MM.1S (cell line): ENCODE results near the gene XIRP2.

Source experiments
- DNase-seq: peaks from one replicate; pipeline ENCODE4 v3.0.0-alpha.2; 2015
- H2AFZ ChIP-seq: fragments of 300-600 bp; sonication (generic); 2 replicates; pipeline ENCODE4 v1.6.0; 2016; ENCODE audit warnings: antibody characterized with exemption, low read length
- H3F3A ChIP-seq: fragments of 300-600 bp; sonication (generic); 2 replicates; pipeline ENCODE4 v1.6.1; 2016; ENCODE audit warnings: mild to moderate bottlenecking, antibody characterized with exemption, low read length, moderate library complexity, mixed read lengths; ENCODE audit not compliant: insufficient read depth
- H3K27ac ChIP-seq: fragments of 300-600 bp; sonication (generic); 2 replicates; pipeline ENCODE4 v1.5.1; 2016; ENCODE audit warnings: mild to moderate bottlenecking, low read length
- H3K27me3 ChIP-seq: fragments of 300-600 bp; sonication (generic); replicated peaks from 2 replicates; pipeline ENCODE4 v1.6.0; 2016; ENCODE audit warnings: low read length; ENCODE audit not compliant: insufficient read depth
- H3K36me3 ChIP-seq: fragments of 300-600 bp; sonication (generic); replicated peaks from 2 replicates; pipeline ENCODE4 v1.6.1; 2016; ENCODE audit warnings: mild to moderate bottlenecking, low read length, mixed read lengths; ENCODE audit not compliant: insufficient read depth
- H3K4me1 ChIP-seq: fragments of 300-600 bp; sonication (generic); 2 replicates; pipeline ENCODE4 v1.6.1; 2016; ENCODE audit warnings: low read length, mixed read lengths
- H3K4me2 ChIP-seq: fragments of 300-600 bp; sonication (generic); 2 replicates; pipeline ENCODE4 v1.6.0; 2016; ENCODE audit warnings: low read depth, low read length
- H3K4me3 ChIP-seq: fragments of 300-600 bp; sonication (generic); 2 replicates; pipeline ENCODE4 v1.5.1; 2016; ENCODE audit warnings: low read length, mixed read lengths
- H3K79me2 ChIP-seq: fragments of 300-600 bp; sonication (generic); 2 replicates; pipeline ENCODE4 v1.6.1; 2016; ENCODE audit warnings: mixed run types, low read length, mixed read lengths
- H3K9ac ChIP-seq: fragments of 300-600 bp; sonication (generic); 2 replicates; pipeline ENCODE4 v1.6.1; 2016; ENCODE audit warnings: low read length, mixed read lengths
- H3K9me2 ChIP-seq: fragments of 300-600 bp; sonication (generic); replicated peaks from 2 replicates; pipeline ENCODE4 v1.6.1; 2016; ENCODE audit warnings: mild to moderate bottlenecking, low read length, mixed read lengths; ENCODE audit not compliant: insufficient read depth
- H3K9me3 ChIP-seq: fragments of 300-600 bp; sonication (generic); replicated peaks from 2 replicates; pipeline ENCODE4 v1.6.1; 2016; ENCODE audit warnings: mild to moderate bottlenecking, low read length, mixed read lengths; ENCODE audit not compliant: insufficient read depth
- H4K20me1 ChIP-seq: fragments of 300-600 bp; sonication (generic); 2 replicates; pipeline ENCODE4 v1.6.1; 2016; ENCODE audit warnings: mild to moderate bottlenecking, low read length, moderate library complexity, mixed read lengths; ENCODE audit not compliant: insufficient read depth
- CTCF ChIP-seq: fragments of 300-600 bp; sonication (generic); IDR thresholded peaks from 2 replicates; pipeline ENCODE4 v1.5.1; 2016; ENCODE audit warnings: antibody characterized with exemption, low read length, mixed read lengths
- EZH2 ChIP-seq: fragments of 300-600 bp; sonication (generic); optimal IDR thresholded peaks from 2 replicates; pipeline ENCODE3; 2017; ENCODE audit warnings: low read depth, mild to moderate bottlenecking, antibody characterized with exemption, low read length, mixed read lengths
- EZH2phosphoT487 ChIP-seq: fragments of 300-600 bp; sonication (generic); IDR thresholded peaks from 2 replicates; pipeline ENCODE4 v1.6.1; 2018; ENCODE audit warnings: antibody characterized with exemption, low read length

XIRP2 gene

GRCh38 chr2:166892397-166892796, 4.1 kb downstream of the XIRP2 start:
- Histone ChIP-seq H3F3A (no peaks in the 10 kb centered on the region), H3K4me2 (no peak overlapping the region), H3K4me3 (no peak overlapping the region), H3K9me2 (no peaks in the 10 kb centered on the region), H2AFZ (no peak overlapping the region), H3K9ac (no peak overlapping the region), H4K20me1 (no peaks in the 10 kb centered on the region), H3K27me3 (no peaks in the 10 kb centered on the region), H3K4me1 (no peaks in the 10 kb centered on the region), H3K36me3 (no peaks in the 10 kb centered on the region), H3K27ac (no peak overlapping the region), H3K79me2 (no peaks in the 10 kb centered on the region), H3K9me3 (no peaks in the 10 kb centered on the region; the same call in 1 of the 2 replicates)
- no peak for TF ChIP-seq EZH2
- no peak for TF ChIP-seq CTCF
- no peak for TF ChIP-seq EZH2phosphoT487
- DNase-seq, result no peak

DNA sequence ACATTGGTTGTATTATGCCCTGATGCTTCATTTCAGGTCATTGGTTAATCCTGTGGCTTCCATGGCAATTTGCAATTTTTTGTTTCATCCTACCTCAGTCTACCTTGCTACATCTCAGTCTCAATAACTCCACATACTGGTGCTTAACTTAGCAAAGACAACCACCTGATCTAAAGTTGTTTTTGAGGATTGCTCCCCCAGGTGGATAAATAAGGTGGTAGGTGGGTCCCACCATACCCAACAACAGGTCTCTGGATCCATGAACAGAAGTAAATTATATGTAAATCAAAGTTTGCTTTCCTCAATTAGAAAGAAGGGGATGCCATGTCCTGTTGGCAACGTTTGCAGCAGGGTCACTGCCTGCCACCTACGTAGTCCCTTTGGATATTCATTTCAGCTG, 7.0 kb downstream of the XIRP2 start:
- H3K27ac ChIP-seq, result no peak overlapping the region
- TF ChIP-seq EZH2, result no peak
- TF ChIP-seq EZH2phosphoT487, result no peak
- no peak for TF ChIP-seq CTCF
- H3K4me1 ChIP-seq, result no peaks in the 10 kb centered on the region
- no peaks in the 10 kb centered on the region for H3K9me2 ChIP-seq
- no peaks in the 10 kb centered on the region for H3K79me2 ChIP-seq
- no peaks in the 10 kb centered on the region for H3K9me3 ChIP-seq
- H3K4me2 ChIP-seq, result no peak overlapping the region
- no peaks in the 10 kb centered on the region for H4K20me1 ChIP-seq
- no peak overlapping the region for H3K9ac ChIP-seq
- H3K36me3 ChIP-seq, result no peaks in the 10 kb centered on the region
- no peaks in the 10 kb centered on the region for H3F3A ChIP-seq
- H3K4me3 ChIP-seq, result no peak overlapping the region
- H2AFZ ChIP-seq, result no peak overlapping the region
- no peak for DNase-seq
- no peaks in the 10 kb centered on the region for H3K27me3 ChIP-seq

DNA sequence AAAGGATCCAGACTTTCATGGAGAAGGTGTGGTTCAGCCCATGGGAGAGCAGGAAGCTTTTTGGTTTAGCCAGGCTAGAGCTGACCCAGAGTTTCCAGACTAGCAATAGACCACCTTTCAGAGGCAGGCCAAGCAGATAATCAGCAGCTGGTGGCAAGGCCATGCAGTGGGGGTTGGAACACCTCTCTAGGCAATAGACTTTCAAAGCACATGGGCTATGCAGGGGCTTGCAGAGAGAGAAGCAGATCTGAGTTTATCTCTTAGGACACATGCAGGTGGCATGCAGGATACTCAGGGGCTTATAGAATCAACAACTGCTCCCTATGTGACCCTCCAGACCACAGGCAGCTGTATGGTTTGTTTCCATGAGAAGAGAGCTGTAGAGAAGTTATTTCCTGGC, 9.4 kb downstream of the XIRP2 start:
- Histone ChIP-seq H4K20me1 (no peaks in the 10 kb centered on the region), H2AFZ (no peak overlapping the region), H3K27ac (no peak overlapping the region), H3K9ac (no peak overlapping the region), H3K4me3 (no peak overlapping the region), H3K4me2 (no peak overlapping the region), H3K4me1 (no peaks in the 10 kb centered on the region), H3K27me3 (no peaks in the 10 kb centered on the region), H3K9me3 (no peaks in the 10 kb centered on the region), H3F3A (no peaks in the 10 kb centered on the region), H3K36me3 (no peaks in the 10 kb centered on the region), H3K9me2 (no peaks in the 10 kb centered on the region), H3K79me2 (no peaks in the 10 kb centered on the region)
- no peak for DNase-seq
- TF ChIP-seq EZH2phosphoT487 (no peak), CTCF (no peak), EZH2 (no peak)

DNA sequence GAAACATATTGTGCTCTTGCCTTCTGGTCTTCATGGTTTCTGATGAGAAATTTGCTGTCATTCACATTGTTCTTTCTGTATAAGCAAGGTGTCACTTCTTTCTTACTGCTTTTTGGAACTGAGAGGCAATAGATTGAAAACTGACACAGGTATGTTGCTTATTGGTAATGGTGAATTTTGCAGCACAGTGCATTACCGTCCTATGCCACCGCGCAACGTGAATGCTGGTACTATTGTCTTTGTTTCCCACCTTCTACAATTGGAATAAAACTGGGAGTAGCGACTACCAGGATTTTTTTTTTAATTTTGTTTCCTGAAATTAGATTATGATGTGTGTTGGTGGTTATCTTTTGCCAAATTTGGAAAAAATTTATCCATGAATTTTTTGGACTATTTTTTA, 11.4 kb downstream of the XIRP2 start:
- Histone ChIP-seq H3F3A (no peaks in the 10 kb centered on the region), H3K9ac (no peak overlapping the region), H3K27me3 (no peaks in the 10 kb centered on the region), H3K9me3 (no peaks in the 10 kb centered on the region), H3K27ac (no peak overlapping the region), H3K4me1 (no peaks in the 10 kb centered on the region), H3K9me2 (no peaks in the 10 kb centered on the region), H2AFZ (no peak overlapping the region), H3K4me3 (no peak overlapping the region), H3K79me2 (no peaks in the 10 kb centered on the region), H4K20me1 (no peaks in the 10 kb centered on the region), H3K36me3 (no peaks in the 10 kb centered on the region), H3K4me2 (no peak overlapping the region)
- DNase-seq, result no peak
- TF ChIP-seq CTCF (no peak), EZH2phosphoT487 (no peak), EZH2 (no peak)
